Endothelial cell (in vitro differentiated cells): ENCODE measurements around the gene GIMAP1. TPM values are rescaled to one million over a fixed set of nuclear protein-coding genes. Genes with fewer than 3 reads are reported as not detected.
"Not testable (repeated sequence)": the region's sequence is repeated elsewhere in the genome, so short reads cannot be mapped to it uniquely, and the experiment has no call there.

Experiments
- DNase-seq: peaks from one replicate; pipeline ENCODE4 v3.0.0; 2021; ENCODE audit warnings: low spot score
- H3K27ac Mint-ChIP-seq: one replicate; pipeline ENCODE4 v1.8.0; 2021; ENCODE audit warnings: mixed read lengths, inconsistent platforms; ENCODE audit not compliant: unreplicated experiment
- H3K27me3 Mint-ChIP-seq: one replicate; pipeline ENCODE4 v1.8.0; 2021; ENCODE audit warnings: mild to moderate bottlenecking, moderate library complexity, mixed read lengths, inconsistent platforms; ENCODE audit not compliant: unreplicated experiment
- H3K36me3 Mint-ChIP-seq: one replicate; pipeline ENCODE4 v1.8.0; 2021; ENCODE audit warnings: mild to moderate bottlenecking, low read depth, mixed read lengths, inconsistent platforms; ENCODE audit not compliant: unreplicated experiment
- H3K4me1 Mint-ChIP-seq: one replicate; pipeline ENCODE4 v1.8.0; 2021; ENCODE audit warnings: mild to moderate bottlenecking, mixed read lengths, inconsistent platforms; ENCODE audit not compliant: unreplicated experiment
- H3K4me3 Mint-ChIP-seq: one replicate; pipeline ENCODE4 v1.8.0; 2021; ENCODE audit warnings: mild to moderate bottlenecking, mixed read lengths, inconsistent platforms; ENCODE audit not compliant: unreplicated experiment
- H3K9me3 Mint-ChIP-seq: one replicate; pipeline ENCODE4 v1.8.0; 2021; ENCODE audit warnings: mixed read lengths, inconsistent platforms; ENCODE audit not compliant: unreplicated experiment
- CTCF ChIP-seq: fragments of 200-600 bp; sonication (generic); IDR thresholded peaks from one replicate; pipeline ENCODE4 v1.5.0; 2021; ENCODE audit warnings: antibody characterized with exemption; ENCODE audit not compliant: unreplicated experiment
- long read RNA-seq: library from polyadenylated mRNA; unstranded; transcript quantifications from one replicate; pipeline ENCODE4 v2.0.0, GENCODE V29; 2020; ENCODE audit not compliant: unreplicated experiment
- total RNA-seq: library from RNA; stranded (reverse); fragmentation: NEBNext Ultra II Directional; extraction: Animal tissue kit (Norgen Biotek cat#: 25700); gene quantifications from one replicate; pipeline ENCODE4 v1.2.1, GENCODE V29; 2021; ENCODE audit not compliant: unreplicated experiment

Gene GIMAP1
- total RNA-seq: 3.6 TPM
- long read RNA-seq, full-length matches to known transcripts: 14 of 15 reads
- long read RNA-seq, partial matches to known transcripts: 1 of 15 reads
- long read RNA-seq, other reads (novel, unspliced or antisense): 0 of 15 reads

GRCh38 chr7:150716368-150716767, at the start of gene GIMAP1:
GIMAP1 (plus strand) TSS chr7:150716613; CDS start chr7:150719048, 2,435 bp downstream.
- Mint-ChIP-seq H3K27me3 (peaks cover 4% of the 10 kb centered on the region), H3K9me3 (peaks cover 14% of the 10 kb centered on the region), H3K27ac (peak within 1 kb of the TSS; percentile 77), H3K36me3 (peaks cover 39% of the 10 kb centered on the region), H3K4me1 (peaks cover 28% of the 10 kb centered on the region), H3K4me3 (peak within 1 kb of the TSS; percentile 86)
- DNase-seq: no peak
- TF ChIP-seq CTCF: no peak

- Mint-ChIP-seq H3K27ac (no peak overlapping the region), H3K4me1 (peaks cover 14% of the 10 kb centered on the region), H3K9me3 (no peaks in the 10 kb centered on the region), H3K36me3 (peaks cover 4% of the 10 kb centered on the region), H3K27me3 (no peaks in the 10 kb centered on the region), H3K4me3 (no peak overlapping the region)
- no peak for TF ChIP-seq CTCF
- DNase-seq: no peak
Measured at GRCh38 chr7:150668472-150668911, 47.9 kb upstream of the GIMAP1 start.

GRCh38 chr7:150668977-150669376, 47.4 kb upstream of the GIMAP1 start:
- Mint-ChIP-seq H3K27ac (no peak overlapping the region), H3K27me3 (no peaks in the 10 kb centered on the region), H3K4me1 (peaks cover 9% of the 10 kb centered on the region), H3K4me3 (no peak overlapping the region), H3K9me3 (no peaks in the 10 kb centered on the region), H3K36me3 (peaks cover 4% of the 10 kb centered on the region)
- DNase-seq: no peak
- TF ChIP-seq CTCF: no peak

- not testable (repeated sequence) for H3K4me3 Mint-ChIP-seq, H3K9me3 Mint-ChIP-seq
- H3K4me1 Mint-ChIP-seq: peaks cover 20% of the 10 kb centered on the region
Measured at GRCh38 chr7:150671798-150672585, 44.4 kb upstream of the GIMAP1 start.

GRCh38 chr7:150675714-150676113, 40.7 kb upstream of the GIMAP1 start:
- H3K27ac Mint-ChIP-seq: peak overlapping the region; percentile 97
- peaks cover 4% of the 10 kb centered on the region for H3K27me3 Mint-ChIP-seq
- H3K36me3 Mint-ChIP-seq: peaks cover 12% of the 10 kb centered on the region
- no peak for DNase-seq
- peaks cover 29% of the 10 kb centered on the region for H3K4me1 Mint-ChIP-seq
- peaks cover 5% of the 10 kb centered on the region for H3K9me3 Mint-ChIP-seq
- TF ChIP-seq CTCF: no peak
- H3K4me3 Mint-ChIP-seq: no peak overlapping the region

More at GRCh38 chr7:150671798-150672585, 44.4 kb upstream of the GIMAP1 start:
- not testable (repeated sequence) for H3K36me3 Mint-ChIP-seq, H3K27me3 Mint-ChIP-seq, DNase-seq, H3K27ac Mint-ChIP-seq

- not testable (repeated sequence) for DNase-seq, H3K4me3 Mint-ChIP-seq, H3K27me3 Mint-ChIP-seq, H3K9me3 Mint-ChIP-seq
- Mint-ChIP-seq H3K36me3 (peaks cover 12% of the 10 kb centered on the region), H3K27ac (peak overlapping the region; percentile 97), H3K4me1 (peaks cover 32% of the 10 kb centered on the region)
Measured at GRCh38 chr7:150676276-150676675, 40.1 kb upstream of the GIMAP1 start.

- DNase-seq, H3K9me3 Mint-ChIP-seq, H3K27me3 Mint-ChIP-seq, H3K4me3 Mint-ChIP-seq: not testable (repeated sequence)
- Mint-ChIP-seq H3K4me1 (peaks cover 32% of the 10 kb centered on the region), H3K36me3 (peaks cover 12% of the 10 kb centered on the region), H3K27ac (peak overlapping the region; percentile 97)
Measured at GRCh38 chr7:150676854-150677253, 39.6 kb upstream of the GIMAP1 start.

GRCh38 chr7:150678601-150679000, 37.8 kb upstream of the GIMAP1 start:
- H3K27ac Mint-ChIP-seq: peak overlapping the region; percentile 72
- H3K9me3 Mint-ChIP-seq: peaks cover 12% of the 10 kb centered on the region
- not testable (repeated sequence) for H3K4me3 Mint-ChIP-seq, DNase-seq, H3K27me3 Mint-ChIP-seq
- peaks cover 17% of the 10 kb centered on the region for H3K36me3 Mint-ChIP-seq
- H3K4me1 Mint-ChIP-seq: peaks cover 32% of the 10 kb centered on the region
